Karpas-422 (cell line): ENCODE data around the gene PTH1R. TPM values are rescaled to one million over a fixed set of nuclear protein-coding genes. Genes with fewer than 3 reads are reported as not detected.

Experiments used
- DNase-seq: peaks from one replicate; pipeline ENCODE4 v3.0.0-alpha.2; 2015
- H2AFZ ChIP-seq: fragments of 200-600 bp; sonication (generic); 2 replicates; pipeline ENCODE4 v1.6.1; 2014; ENCODE audit warnings: antibody characterized with exemption, low read length, mixed read lengths
- H3K27ac ChIP-seq: fragments of 200-600 bp; sonication (generic); 2 replicates; pipeline ENCODE4 v1.5.1; 2014; ENCODE audit warnings: mild to moderate bottlenecking, low read length, moderate library complexity
- H3K27me3 ChIP-seq: fragments of 200-600 bp; sonication (generic); 2 replicates; pipeline ENCODE4 v1.6.1; 2014; ENCODE audit warnings: low read length, mixed read lengths
- H3K36me3 ChIP-seq: fragments of 200-600 bp; sonication (generic); 2 replicates; pipeline ENCODE4 v1.6.1; 2014; ENCODE audit warnings: low read length, mixed read lengths; ENCODE audit not compliant: insufficient read depth
- H3K4me1 ChIP-seq: fragments of 200-600 bp; sonication (generic); 2 replicates; pipeline ENCODE4 v1.6.1; 2014; ENCODE audit warnings: mild to moderate bottlenecking, low read length, mixed read lengths
- H3K4me2 ChIP-seq: fragments of 200-600 bp; sonication (generic); 2 replicates; pipeline ENCODE4 v1.6.1; 2014; ENCODE audit warnings: low read length, low read depth, mild to moderate bottlenecking; ENCODE audit not compliant: poor library complexity, severe bottlenecking
- H3K4me3 ChIP-seq: fragments of 200-600 bp; sonication (generic); 2 replicates; pipeline ENCODE4 v1.5.1; 2014; ENCODE audit warnings: mild to moderate bottlenecking, antibody characterized with exemption, low read length, mixed read lengths
- H3K79me2 ChIP-seq: fragments of 200-600 bp; sonication (generic); 2 replicates; pipeline ENCODE4 v1.6.1; 2014; ENCODE audit warnings: mild to moderate bottlenecking, low read length, mixed read lengths
- H3K9ac ChIP-seq: fragments of 200-600 bp; sonication (generic); 2 replicates; pipeline ENCODE4 v1.6.0; 2014; ENCODE audit warnings: low read length
- H3K9me2 ChIP-seq: fragments of 200-600 bp; sonication (generic), shearing (Covaris generic); replicated peaks from 2 replicates; pipeline ENCODE4 v1.6.0; 2014; ENCODE audit warnings: mild to moderate bottlenecking, low read length, moderate library complexity; ENCODE audit not compliant: insufficient read depth
- H3K9me3 ChIP-seq: fragments of 300-700, 200-600 bp; sonication (generic); 2 replicates; pipeline ENCODE4 v1.6.1; 2014; ENCODE audit warnings: low read length, mixed read lengths
- H4K20me1 ChIP-seq: fragments of 200-600 bp; sonication (generic); 2 replicates; pipeline ENCODE4 v1.6.1; 2014; ENCODE audit warnings: mild to moderate bottlenecking, antibody characterized with exemption, low read length, low read depth; ENCODE audit not compliant: insufficient read depth
- total RNA-seq: library from RNA; depleted of rRNA; stranded (reverse); fragments of >200 nt; shearing (Covaris generic); gene quantifications from 2 replicates; pipeline ENCODE4 v1.2.3, GENCODE V29; 2014; ENCODE audit warnings: low replicate concordance

Gene PTH1R
- total RNA-seq, 1 experiment from 2014 or later, result not detected

DNA sequence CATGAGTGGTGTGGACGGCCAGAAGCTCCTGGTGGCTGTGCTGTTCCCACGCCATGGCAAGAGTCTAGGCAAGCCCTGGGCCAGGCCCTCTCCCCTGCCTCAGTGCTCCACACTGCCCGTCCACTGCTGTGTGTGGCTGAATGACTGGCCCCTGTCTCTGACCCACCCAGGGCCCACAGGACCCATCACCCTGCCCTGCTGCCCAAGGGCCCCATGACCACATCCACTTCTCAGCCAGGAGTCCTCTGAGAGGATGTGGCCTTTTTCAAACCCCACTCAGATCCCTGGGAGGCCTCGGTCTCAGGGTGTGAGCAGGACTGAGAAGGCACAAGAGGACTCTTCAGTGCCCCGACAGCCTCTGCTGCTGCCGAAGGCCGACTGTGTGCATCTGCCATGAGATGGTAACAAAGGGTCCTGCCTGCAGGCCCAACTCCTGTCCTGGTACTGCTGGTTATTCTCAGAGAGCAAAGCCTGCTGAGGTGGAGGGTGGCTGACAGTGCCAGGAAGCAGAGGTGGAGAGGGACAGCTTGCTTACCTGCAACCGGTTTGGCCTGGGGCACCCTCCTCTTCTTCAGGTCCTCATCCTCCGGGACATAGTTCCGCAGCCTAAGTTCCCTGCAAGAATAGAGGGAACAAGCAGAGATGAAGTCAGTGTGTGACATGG, 47.5 kb downstream of the PTH1R start:
- Histone ChIP-seq H3K27ac (peak overlapping the region; percentile 99), H4K20me1 (no peaks in the 10 kb centered on the region), H3K9me3 (no peaks in the 10 kb centered on the region), H2AFZ (no peak overlapping the region), H3K4me1 (peaks cover 58% of the 10 kb centered on the region), H3K4me3 (no peak overlapping the region), H3K9me2 (no peaks in the 10 kb centered on the region), H3K36me3 (peaks cover 60% of the 10 kb centered on the region), H3K9ac (no peak overlapping the region; the same call in 1 of the 2 replicates), H3K79me2 (peaks cover 23% of the 10 kb centered on the region), H3K4me2 (no peak overlapping the region), H3K27me3 (no peaks in the 10 kb centered on the region)
- DNase-seq, result no peak

DNA sequence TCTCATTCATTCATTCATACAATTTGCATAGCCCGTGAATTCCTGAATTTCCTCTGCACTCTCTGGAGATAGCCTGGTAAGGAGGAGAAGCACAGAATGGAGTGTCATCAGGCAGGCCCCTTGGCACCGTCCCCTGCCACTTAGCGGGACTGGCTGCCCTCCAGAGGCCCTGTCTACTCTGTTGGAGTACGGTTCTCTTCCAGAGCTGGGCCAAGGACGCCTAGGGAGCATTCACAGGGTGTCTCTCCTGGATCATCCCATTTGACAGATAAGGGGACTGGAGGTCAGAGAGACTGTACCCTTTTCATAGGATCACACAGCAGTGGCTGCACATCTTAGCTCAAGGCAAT, 48.0 kb downstream of the PTH1R start:
- H3K9me3 ChIP-seq, result no peaks in the 10 kb centered on the region
- no peaks in the 10 kb centered on the region for H3K27me3 ChIP-seq
- no peak overlapping the region for H2AFZ ChIP-seq
- no peak for DNase-seq
- H3K9me2 ChIP-seq, result no peaks in the 10 kb centered on the region
- peak overlapping the region; percentile 77 for H3K9ac ChIP-seq
- peak overlapping the region; percentile 99 for H3K27ac ChIP-seq
- peaks cover 63% of the 10 kb centered on the region for H3K4me1 ChIP-seq
- H3K79me2 ChIP-seq, result peaks cover 24% of the 10 kb centered on the region
- no peaks in the 10 kb centered on the region for H4K20me1 ChIP-seq
- H3K36me3 ChIP-seq, result peaks cover 54% of the 10 kb centered on the region
- peak overlapping the region; percentile 64 for H3K4me2 ChIP-seq
- H3K4me3 ChIP-seq, result no peak overlapping the region

DNA sequence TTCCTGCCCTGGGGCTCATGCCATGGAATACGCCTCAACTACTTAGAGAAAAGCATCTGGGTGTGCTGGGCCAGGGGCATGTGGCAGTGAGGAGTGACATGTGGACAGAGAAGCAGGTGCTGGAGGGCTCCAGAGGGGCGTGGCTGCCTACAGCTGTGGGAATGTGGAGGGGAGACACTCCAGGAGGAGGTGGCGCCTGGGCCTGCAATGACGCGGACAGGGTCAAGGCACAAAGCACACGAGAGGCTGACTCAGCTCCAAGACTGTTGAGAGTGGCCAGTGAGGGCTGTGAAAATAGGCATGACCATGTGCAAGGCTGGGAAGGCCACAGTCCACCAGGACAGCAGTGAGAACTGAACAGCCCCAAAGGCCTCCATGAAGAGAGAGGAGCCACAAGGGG, 48.5 kb downstream of the PTH1R start:
- Histone ChIP-seq H3K9me3 (no peaks in the 10 kb centered on the region), H3K36me3 (peaks cover 50% of the 10 kb centered on the region), H3K27ac (peak overlapping the region; percentile 99), H3K4me1 (peaks cover 68% of the 10 kb centered on the region), H3K9me2 (no peaks in the 10 kb centered on the region), H4K20me1 (no peaks in the 10 kb centered on the region), H3K4me3 (peak overlapping the region; percentile 65), H3K4me2 (peak overlapping the region; percentile 64), H3K9ac (peak overlapping the region; percentile 77), H2AFZ (no peak overlapping the region), H3K27me3 (no peaks in the 10 kb centered on the region), H3K79me2 (peaks cover 28% of the 10 kb centered on the region)
- no peak for DNase-seq

DNA sequence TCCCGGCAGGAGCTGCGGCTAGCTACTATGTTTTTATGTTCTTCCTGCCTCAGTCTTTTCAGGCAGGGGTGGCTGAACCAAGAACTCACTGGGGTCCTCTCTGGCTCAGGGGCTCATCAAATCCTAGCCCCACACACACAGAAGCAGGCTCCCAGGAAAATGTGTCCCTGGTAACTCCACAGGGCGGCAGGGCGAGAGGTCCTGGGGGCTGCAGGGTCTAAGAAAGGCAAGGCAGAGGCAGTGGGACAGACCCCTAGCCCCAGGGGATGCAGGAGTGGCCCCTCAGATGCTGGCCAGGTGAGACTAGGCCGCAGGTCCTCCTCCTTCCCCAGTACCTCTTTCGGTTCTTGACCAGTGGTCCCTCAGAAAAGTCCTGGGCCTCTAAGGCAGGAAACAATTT, 48.9 kb downstream of the PTH1R start:
- Histone ChIP-seq H3K4me2 (peak overlapping the region; percentile 64), H3K4me3 (peak overlapping the region; percentile 65), H2AFZ (no peak overlapping the region), H3K9me2 (no peaks in the 10 kb centered on the region), H4K20me1 (no peaks in the 10 kb centered on the region), H3K36me3 (peaks cover 47% of the 10 kb centered on the region), H3K79me2 (peaks cover 33% of the 10 kb centered on the region), H3K27ac (peak overlapping the region; percentile 99), H3K27me3 (no peaks in the 10 kb centered on the region), H3K9ac (peak overlapping the region; percentile 77), H3K4me1 (peaks cover 72% of the 10 kb centered on the region), H3K9me3 (no peaks in the 10 kb centered on the region)
- no peak for DNase-seq

DNA sequence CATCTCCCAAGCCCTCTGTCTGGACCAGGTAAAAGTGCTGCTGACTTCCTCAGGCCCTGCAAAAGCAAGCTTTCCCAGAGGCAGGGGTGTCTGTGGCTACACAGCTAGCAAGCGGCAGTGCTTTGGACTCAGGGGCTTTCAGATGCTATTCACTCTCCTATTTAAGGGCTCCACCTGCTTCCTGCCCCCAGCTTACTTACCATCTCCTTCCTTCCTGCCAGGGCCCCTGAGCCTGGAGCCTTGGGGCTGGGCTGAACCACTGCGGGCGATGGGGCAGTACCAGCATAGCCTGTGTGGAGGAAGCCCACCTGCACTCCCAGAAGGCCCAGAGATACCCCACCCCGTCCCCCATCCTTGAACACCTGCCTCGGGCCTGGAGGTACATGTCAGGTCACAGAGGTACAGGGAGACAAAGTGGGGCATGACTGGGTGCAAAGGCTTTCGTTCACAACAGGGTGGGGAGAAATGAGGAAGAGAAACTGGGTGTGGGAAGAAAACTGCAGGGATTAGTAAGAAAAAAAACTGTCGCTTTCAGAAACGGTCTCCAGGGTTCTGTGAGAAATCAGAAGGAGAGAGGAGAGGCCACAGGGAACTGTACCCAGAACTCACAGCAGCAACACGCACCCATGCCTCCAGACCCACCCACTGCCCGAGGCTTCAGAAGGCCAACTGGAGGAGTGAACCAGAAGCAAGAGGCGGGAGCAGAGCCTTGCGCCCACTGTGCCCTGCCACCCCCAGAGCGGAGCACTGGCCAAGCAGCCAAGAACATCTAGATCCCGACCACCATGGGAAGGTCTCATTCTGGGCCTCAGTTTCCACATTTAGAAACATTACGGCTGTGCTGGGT, 49.6 kb downstream of the PTH1R start:
- Histone ChIP-seq H3K4me2 (peak overlapping the region; percentile 64), H2AFZ (no peak overlapping the region), H3K27ac (peak overlapping the region; percentile 99), H3K9me3 (no peaks in the 10 kb centered on the region), H3K4me1 (peaks cover 78% of the 10 kb centered on the region), H3K9me2 (no peaks in the 10 kb centered on the region), H3K27me3 (no peaks in the 10 kb centered on the region), H3K79me2 (peaks cover 39% of the 10 kb centered on the region), H3K4me3 (peak overlapping the region; percentile 65), H3K36me3 (peaks cover 42% of the 10 kb centered on the region), H4K20me1 (no peaks in the 10 kb centered on the region), H3K9ac (peak overlapping the region; percentile 77)
- DNase-seq, result peak; percentile 96

DNA sequence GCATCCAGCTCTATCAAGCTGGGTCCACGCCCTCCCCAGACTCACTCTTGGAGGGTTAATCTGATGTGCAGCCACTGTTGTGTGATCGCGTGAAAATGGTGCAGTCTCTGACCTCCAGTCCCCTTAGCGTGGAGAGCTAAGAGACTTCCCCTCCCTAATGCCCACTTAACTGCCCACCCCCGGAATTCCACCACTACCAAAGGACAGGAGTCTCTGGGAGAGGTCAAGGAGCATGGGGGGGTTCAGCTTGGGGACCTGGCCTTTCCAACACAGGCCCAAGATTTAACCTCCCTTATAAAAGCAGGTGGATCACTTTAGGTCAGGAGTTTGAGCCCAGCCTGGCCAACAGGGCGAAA, 50.2 kb downstream of the PTH1R start:
- H3K27ac ChIP-seq, result peak overlapping the region; percentile 99
- no peaks in the 10 kb centered on the region for H3K9me3 ChIP-seq
- peak overlapping the region; percentile 65 for H3K4me3 ChIP-seq
- no peak for DNase-seq
- H4K20me1 ChIP-seq, result no peaks in the 10 kb centered on the region
- H3K4me2 ChIP-seq, result peak overlapping the region; percentile 64
- H2AFZ ChIP-seq, result no peak overlapping the region
- peaks cover 84% of the 10 kb centered on the region for H3K4me1 ChIP-seq
- H3K9me2 ChIP-seq, result no peaks in the 10 kb centered on the region
- peaks cover 45% of the 10 kb centered on the region for H3K79me2 ChIP-seq
- no peaks in the 10 kb centered on the region for H3K27me3 ChIP-seq
- H3K36me3 ChIP-seq, result peaks cover 36% of the 10 kb centered on the region
- H3K9ac ChIP-seq, result peak overlapping the region; percentile 77

DNA sequence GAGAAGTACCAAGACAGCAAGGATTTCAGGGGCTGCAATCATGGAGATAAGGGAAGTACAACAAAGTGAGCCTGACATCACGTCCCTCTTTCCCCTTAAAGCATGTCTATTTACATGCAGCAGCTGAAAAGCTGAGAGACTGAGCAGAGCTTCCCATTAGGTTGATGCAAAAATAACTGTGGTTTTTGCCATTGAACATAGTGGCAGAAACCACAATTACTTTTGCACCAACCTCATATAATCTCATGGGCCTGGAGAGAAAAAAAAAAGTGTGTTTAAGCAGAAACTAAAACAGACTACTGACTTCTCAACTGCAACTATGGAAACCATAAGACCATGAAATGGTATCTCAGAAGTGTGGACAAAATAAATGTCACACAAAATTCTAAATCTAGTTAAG, 50.8 kb downstream of the PTH1R start:
- peaks cover 31% of the 10 kb centered on the region for H3K36me3 ChIP-seq
- no peaks in the 10 kb centered on the region for H4K20me1 ChIP-seq
- H3K4me1 ChIP-seq, result peaks cover 90% of the 10 kb centered on the region
- peak overlapping the region; percentile 77 for H3K9ac ChIP-seq
- H3K27me3 ChIP-seq, result no peaks in the 10 kb centered on the region
- no peaks in the 10 kb centered on the region for H3K9me3 ChIP-seq
- H2AFZ ChIP-seq, result no peak overlapping the region
- H3K79me2 ChIP-seq, result peaks cover 49% of the 10 kb centered on the region
- DNase-seq, result peak; percentile 96
- H3K4me2 ChIP-seq, result peak overlapping the region; percentile 64
- H3K4me3 ChIP-seq, result peak overlapping the region; percentile 65
- peak overlapping the region; percentile 99 for H3K27ac ChIP-seq
- no peaks in the 10 kb centered on the region for H3K9me2 ChIP-seq

DNA sequence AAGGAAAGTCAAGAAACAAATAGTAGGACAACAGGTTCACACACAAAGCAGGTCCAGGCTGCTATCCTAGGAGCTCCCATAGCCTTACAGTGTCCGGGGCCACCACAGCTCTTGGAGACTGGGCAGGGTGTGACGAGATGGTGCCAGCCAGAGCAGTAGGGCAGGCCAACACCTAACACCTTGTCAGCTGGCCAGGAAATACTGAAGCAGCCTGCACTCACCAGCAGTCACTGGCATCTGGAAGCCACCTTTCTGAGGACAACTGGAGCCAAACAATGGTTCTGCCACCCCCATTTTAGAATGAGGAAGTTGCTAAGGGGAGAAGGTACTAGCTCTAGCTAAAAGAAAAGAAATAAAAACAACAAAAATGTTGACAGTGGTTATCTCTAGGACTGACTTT, 51.8 kb downstream of the PTH1R start:
- peak; percentile 83 for DNase-seq
- H3K27me3 ChIP-seq, result no peaks in the 10 kb centered on the region
- H3K36me3 ChIP-seq, result peaks cover 21% of the 10 kb centered on the region
- no peaks in the 10 kb centered on the region for H3K9me2 ChIP-seq
- H3K4me2 ChIP-seq, result peak overlapping the region; percentile 64
- peak overlapping the region; percentile 72 for H3K9ac ChIP-seq
- H3K4me3 ChIP-seq, result peak overlapping the region; percentile 32
- no peaks in the 10 kb centered on the region for H4K20me1 ChIP-seq
- H3K27ac ChIP-seq, result peak overlapping the region; percentile 99
- peaks cover 49% of the 10 kb centered on the region for H3K79me2 ChIP-seq
- peaks cover 96% of the 10 kb centered on the region for H3K4me1 ChIP-seq
- H2AFZ ChIP-seq, result no peak overlapping the region
- H3K9me3 ChIP-seq, result no peaks in the 10 kb centered on the region
